IPS-15b (cell line): ENCODE data around the gene AUH.
"Not testable (repeated sequence)": the region's sequence is repeated elsewhere in the genome, so short reads cannot be mapped to it uniquely, and the experiment has no call there.

Experiments used
- H3K27me3 ChIP-seq: one replicate; pipeline ENCODE4 v1.6.1; 2013; ENCODE audit warnings: low read length; ENCODE audit not compliant: control insufficient read depth, insufficient read depth
- H3K36me3 ChIP-seq: one replicate; pipeline ENCODE4 v1.6.1; 2013; ENCODE audit warnings: low read length; ENCODE audit not compliant: control insufficient read depth, insufficient read depth
- H3K4me1 ChIP-seq: one replicate; pipeline ENCODE4 v1.6.1; 2013; ENCODE audit warnings: mild to moderate bottlenecking, low read length; ENCODE audit not compliant: control insufficient read depth, insufficient read depth
- H3K4me3 ChIP-seq: one replicate; pipeline ENCODE4 v1.5.1; 2013; ENCODE audit warnings: low read depth, low read length
- H3K9ac ChIP-seq: one replicate; pipeline ENCODE4 v1.6.1; 2013; ENCODE audit warnings: low read depth, mild to moderate bottlenecking, low read length
- H3K9me3 ChIP-seq: one replicate; pipeline ENCODE4 v1.6.1; 2013; ENCODE audit warnings: mild to moderate bottlenecking, low read length; ENCODE audit not compliant: control insufficient read depth, insufficient read depth

AUH gene

GRCh38 chr9:91199739-91200497 lies 161.8 kb downstream of the AUH start:
- Histone ChIP-seq H3K9ac (no peak overlapping the region), H3K27me3 (peaks cover 10% of the 10 kb centered on the region), H3K4me3 (no peak overlapping the region), H3K36me3 (no peaks in the 10 kb centered on the region), H3K4me1 (peaks cover 2% of the 10 kb centered on the region), H3K9me3 (no peaks in the 10 kb centered on the region)

- not testable (repeated sequence) for H3K36me3 ChIP-seq, H3K4me1 ChIP-seq, H3K9ac ChIP-seq, H3K9me3 ChIP-seq, H3K4me3 ChIP-seq
- H3K27me3 ChIP-seq: peaks cover 21% of the 10 kb centered on the region
Measured at GRCh38 chr9:91198881-91199280, 162.8 kb downstream of the AUH start.

GRCh38 chr9:91198405-91198804 lies 163.3 kb downstream of the AUH start:
- H3K36me3 ChIP-seq: no peaks in the 10 kb centered on the region
- peaks cover 2% of the 10 kb centered on the region for H3K4me1 ChIP-seq
- H3K9ac ChIP-seq: no peak overlapping the region
- H3K27me3 ChIP-seq: peaks cover 24% of the 10 kb centered on the region
- H3K4me3 ChIP-seq: no peak overlapping the region
- no peaks in the 10 kb centered on the region for H3K9me3 ChIP-seq

- no peaks in the 10 kb centered on the region for H3K36me3 ChIP-seq
- no peak overlapping the region for H3K9ac ChIP-seq
- H3K27me3 ChIP-seq: peaks cover 24% of the 10 kb centered on the region
- H3K9me3 ChIP-seq: no peaks in the 10 kb centered on the region
- H3K4me3 ChIP-seq: no peak overlapping the region
- H3K4me1 ChIP-seq: peaks cover 4% of the 10 kb centered on the region
Measured at GRCh38 chr9:91197232-91198181, 164.2 kb downstream of the AUH start.

- Histone ChIP-seq H3K4me3 (no peak overlapping the region), H3K27me3 (peaks cover 30% of the 10 kb centered on the region), H3K9ac (no peak overlapping the region), H3K4me1 (peaks cover 10% of the 10 kb centered on the region), H3K36me3 (no peaks in the 10 kb centered on the region), H3K9me3 (no peaks in the 10 kb centered on the region)
Measured at GRCh38 chr9:91196103-91196950, 165.4 kb downstream of the AUH start.

- H3K36me3 ChIP-seq: no peaks in the 10 kb centered on the region
- H3K4me1 ChIP-seq: peaks cover 10% of the 10 kb centered on the region
- H3K4me3 ChIP-seq: no peak overlapping the region
- H3K9ac ChIP-seq: no peak overlapping the region
- H3K27me3 ChIP-seq: peaks cover 30% of the 10 kb centered on the region
- no peaks in the 10 kb centered on the region for H3K9me3 ChIP-seq
Measured at GRCh38 chr9:91195372-91196012, 166.2 kb downstream of the AUH start.

GRCh38 chr9:91193658-91194391 lies 167.9 kb downstream of the AUH start:
- Histone ChIP-seq H3K9ac (peak overlapping the region; percentile 47), H3K9me3 (no peaks in the 10 kb centered on the region), H3K4me1 (peaks cover 10% of the 10 kb centered on the region), H3K27me3 (peaks cover 30% of the 10 kb centered on the region), H3K4me3 (peak overlapping the region; percentile 59), H3K36me3 (no peaks in the 10 kb centered on the region)

- Histone ChIP-seq H3K4me1 (peaks cover 8% of the 10 kb centered on the region), H3K36me3 (no peaks in the 10 kb centered on the region), H3K4me3 (peak overlapping the region; percentile 59), H3K9me3 (no peaks in the 10 kb centered on the region), H3K9ac (peak overlapping the region; percentile 47), H3K27me3 (peaks cover 30% of the 10 kb centered on the region)
Measured at GRCh38 chr9:91193087-91193657, 168.5 kb downstream of the AUH start.

GRCh38 chr9:91192381-91193086 lies 169.2 kb downstream of the AUH start:
- no peaks in the 10 kb centered on the region for H3K36me3 ChIP-seq
- H3K4me1 ChIP-seq: peaks cover 8% of the 10 kb centered on the region
- peaks cover 30% of the 10 kb centered on the region for H3K27me3 ChIP-seq
- peak overlapping the region; percentile 59 for H3K4me3 ChIP-seq
- H3K9ac ChIP-seq: no peak overlapping the region
- no peaks in the 10 kb centered on the region for H3K9me3 ChIP-seq
